Right cardiac atrium (tissue), 5 donors: ENCODE data around the gene HSPA5. TPM values are rescaled to one million over a fixed set of nuclear protein-coding genes. Genes with fewer than 3 reads are reported as not detected.
"Not testable (repeated sequence)": the region's sequence is repeated elsewhere in the genome, so short reads cannot be mapped to it uniquely, and the experiment has no call there.

Experiments
- ATAC-seq, 2 donors: fragments of 200-7000 bp; cut with Tn5 transposase; one replicate each; pipeline versions ENCODE4 v1.8.0 to v1.9.1; 2020; ENCODE audit warnings: moderate library complexity in 2 of 2, mild to moderate bottlenecking in 1 of 2
- DNase-seq, 3 donors: peaks; one replicate each; pipeline ENCODE4 v3.0.0-alpha.2; 2020
- H3K27ac ChIP-seq: one replicate; pipeline ENCODE4 v1.5.1; 2013; ENCODE audit warnings: mild to moderate bottlenecking, low read length, control low read depth, moderate library complexity
- H3K27me3 ChIP-seq: one replicate; pipeline ENCODE4 v1.6.1; 2013; ENCODE audit not compliant: control insufficient read depth, insufficient read depth
- H3K4me1 ChIP-seq: one replicate; pipeline ENCODE4 v1.6.1; 2013; ENCODE audit warnings: low read length; ENCODE audit not compliant: control insufficient read depth, insufficient read depth
- H3K4me3 ChIP-seq: one replicate; pipeline ENCODE4 v1.5.1; 2013; ENCODE audit warnings: low read length, control low read depth
- H3K9me3 ChIP-seq: one replicate; pipeline ENCODE4 v1.6.1; 2013; ENCODE audit warnings: low read length; ENCODE audit not compliant: control insufficient read depth
- WGBS: extraction: QIAGEN DNeasy Blood & Tissue Kit; methylation state at CpG from one replicate; pipeline ENCODE4 v1.1.7; 2013; 5-methylcytosine and 5-hydroxymethylcytosine counted together
- intact Hi-C, 4 donors: fragments of 100-400 bp; cut with DNase I; formaldehyde crosslinking; loops; one replicate each; pipeline versions ENCODE4 v1.11.0 to v1.14.0; 2022 to 2023
- polyA plus RNA-seq: library from polyadenylated mRNA; stranded (reverse); fragments of 200-250 nt; gene quantifications from one replicate; pipeline ENCODE4 v1.2.3, GENCODE V29; 2013
- total RNA-seq, 4 donors: library from RNA; stranded (reverse); fragmentation: NEBNext Ultra II Directional; extraction: Animal tissue kit (Norgen Biotek cat#: 25700); gene quantifications; one replicate each; pipeline ENCODE4 v1.2.1, GENCODE V29; 2021
- donor health status: healthy with polysubstance abuse.
- donor health status: DM: no; HTN: yes; CAD: no.
- donor health status: DM: no; HTN: no; CAD: no.
- donor health status: DM: no; HTN: yes; CAD: no; lungs with severe emphysema.
- donor health status: DM: yes; HTN: yes; CAD: no.

HSPA5 gene
- total and polyA plus RNA-seq, 5 donors: 176 to 384 (median 272) TPM

GRCh38 chr9:125264068-125264467 lies 22.9 kb upstream of the HSPA5 start:
- H3K9me3 ChIP-seq, intact Hi-C loops, H3K4me3 ChIP-seq, H3K27ac ChIP-seq, H3K4me1 ChIP-seq, ATAC-seq, H3K27me3 ChIP-seq, DNase-seq: not testable (repeated sequence)
- WGBS: 68% methylated on average over 7 of the region's 7 CpGs

GRCh38 chr9:125262294-125262991 lies 21.3 kb upstream of the HSPA5 start:
- H3K9me3 ChIP-seq: no peaks in the 10 kb centered on the region
- 21% methylated on average over 11 of the region's 11 CpGs for WGBS
- H3K27ac ChIP-seq: peak overlapping the region; percentile 31
- DNase-seq (no peak), ATAC-seq (no peak)
- peak overlapping the region; percentile 71 for H3K4me3 ChIP-seq
- no peaks in the 10 kb centered on the region for H3K27me3 ChIP-seq
- intact Hi-C loops: no loop called here
- peaks cover 3% of the 10 kb centered on the region for H3K4me1 ChIP-seq

GRCh38 chr9:125261501-125262293 lies 20.6 kb upstream of the HSPA5 start, which contains the start of gene GAPVD1:
Gene GAPVD1 (plus strand): TSS chr9:125261826. CDS start chr9:125298922, 37,096 bp downstream.
- WGBS: 2% methylated on average over 72 of the region's 72 CpGs
- peak; percentile 90 to 96 (median 96) for DNase-seq
- H3K27me3 ChIP-seq: no peaks in the 10 kb centered on the region
- H3K4me3 ChIP-seq: peak within 1 kb of the TSS; percentile 71
- ATAC-seq: peak; percentile 99 to 100
- no peaks in the 10 kb centered on the region for H3K9me3 ChIP-seq
- peaks cover 3% of the 10 kb centered on the region for H3K4me1 ChIP-seq
- intact Hi-C loops: no loop called here
- H3K27ac ChIP-seq: peak within 1 kb of the TSS; percentile 65

GRCh38 chr9:125260561-125260960 lies 19.4 kb upstream of the HSPA5 start:
- intact Hi-C loops: no loop called here
- Histone ChIP-seq H3K9me3 (no peaks in the 10 kb centered on the region), H3K4me1 (peaks cover 3% of the 10 kb centered on the region), H3K27me3 (no peaks in the 10 kb centered on the region), H3K27ac (no peak overlapping the region), H3K4me3 (no peak overlapping the region)
- ATAC-seq (no peak), DNase-seq (no peak)

GRCh38 chr9:125258832-125259534 lies 17.8 kb upstream of the HSPA5 start:
- H3K4me1 ChIP-seq: peaks cover 3% of the 10 kb centered on the region
- intact Hi-C loops: loop anchor here in 2 of 4 donors (5.0 to 10.0 kb wide), 2 partner anchors 113 to 116 kb away; no protein-coding TSS in a partner anchor
- no peak for DNase-seq
- no peaks in the 10 kb centered on the region for H3K9me3 ChIP-seq
- 57% methylated on average over 2 of the region's 2 CpGs for WGBS
- no peaks in the 10 kb centered on the region for H3K27me3 ChIP-seq
- no peak overlapping the region for H3K4me3 ChIP-seq
- H3K27ac ChIP-seq: no peak overlapping the region
- ATAC-seq: no peak

- H3K27me3 ChIP-seq: no peaks in the 10 kb centered on the region
- intact Hi-C loops: loop anchor here in 2 of 4 donors (5.0 to 10.0 kb wide), 2 partner anchors 114 to 117 kb away; no protein-coding TSS in a partner anchor
- DNase-seq (no peak), ATAC-seq (no peak)
- no peaks in the 10 kb centered on the region for H3K9me3 ChIP-seq
- WGBS: 89% methylated on average over 6 of the region's 6 CpGs
- H3K27ac ChIP-seq: no peak overlapping the region
- no peaks in the 10 kb centered on the region for H3K4me1 ChIP-seq
- H3K4me3 ChIP-seq: no peak overlapping the region
Observed at GRCh38 chr9:125258160-125258785, 17.1 kb upstream of the HSPA5 start.

- Histone ChIP-seq H3K4me1 (no peaks in the 10 kb centered on the region), H3K9me3 (no peaks in the 10 kb centered on the region), H3K27ac (no peak overlapping the region), H3K27me3 (no peaks in the 10 kb centered on the region), H3K4me3 (no peak overlapping the region)
- peak in 1 of 2 donors; percentile 36 for ATAC-seq
- DNase-seq: no peak
- intact Hi-C loops: loop anchor here in 2 of 4 donors (5.0 to 10.0 kb wide), 2 partner anchors 116 to 119 kb away; no protein-coding TSS in a partner anchor
- WGBS: 22% methylated on average over 2 of the region's 2 CpGs
Observed at GRCh38 chr9:125255781-125256391, 14.7 kb upstream of the HSPA5 start.

GRCh38 chr9:125254231-125254630 lies 13.1 kb upstream of the HSPA5 start:
- Histone ChIP-seq H3K4me3 (no peak overlapping the region), H3K27ac (no peak overlapping the region), H3K9me3 (no peaks in the 10 kb centered on the region), H3K4me1 (no peaks in the 10 kb centered on the region), H3K27me3 (no peaks in the 10 kb centered on the region)
- DNase-seq (no peak), ATAC-seq (no peak)
- intact Hi-C loops: loop anchor here in 1 of 4 donors (10.0 kb wide), 1 partner anchor 121 kb away; no protein-coding TSS in a partner anchor

GRCh38 chr9:125246261-125246667 lies 5.1 kb upstream of the HSPA5 start:
- ATAC-seq: no peak
- WGBS: 79% methylated on average over 6 of the region's 6 CpGs
- intact Hi-C loops: no loop called here

DNA sequence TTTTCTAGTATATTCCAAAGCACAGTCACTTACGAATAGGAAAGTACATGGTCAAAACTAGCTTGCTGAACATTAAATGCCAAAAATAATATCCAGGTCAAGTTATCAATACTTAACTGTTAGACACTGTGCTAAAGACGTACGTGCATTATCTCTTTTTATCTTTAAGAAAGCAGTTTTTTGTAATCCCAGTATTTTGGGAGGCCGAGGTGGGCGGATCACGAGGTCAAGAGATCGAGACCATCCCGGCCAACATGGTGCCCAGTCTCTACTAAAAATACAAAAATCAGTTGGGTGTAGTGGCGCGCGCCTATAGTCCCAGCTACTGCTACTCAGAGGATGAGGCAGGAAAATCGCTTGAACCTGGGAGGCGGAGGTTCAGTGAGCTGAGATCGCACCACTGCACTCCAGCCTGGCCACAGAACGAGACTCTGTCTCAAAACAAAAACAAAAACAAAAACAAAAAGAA lies 2.7 kb upstream of the HSPA5 start:
- 86% methylated on average over 15 of the region's 15 CpGs for WGBS
- Histone ChIP-seq H3K4me1 (no peaks in the 10 kb centered on the region), H3K27ac (no peak overlapping the region), H3K9me3 (no peaks in the 10 kb centered on the region), H3K27me3 (no peaks in the 10 kb centered on the region), H3K4me3 (no peak overlapping the region)
- intact Hi-C loops: no loop called here
- ATAC-seq (no peak), DNase-seq (no peak)

More at GRCh38 chr9:125246261-125246667, 5.1 kb upstream of the HSPA5 start:
- no peaks in the 10 kb centered on the region for H3K27me3 ChIP-seq
- no peaks in the 10 kb centered on the region for H3K9me3 ChIP-seq
- no peaks in the 10 kb centered on the region for H3K4me1 ChIP-seq
- H3K4me3 ChIP-seq: no peak overlapping the region
- DNase-seq: no peak
- H3K27ac ChIP-seq: no peak overlapping the region
